Muscle of back (tissue), 13 donors: ENCODE data around the gene CBX6. TPM values are rescaled to one million over a fixed set of nuclear protein-coding genes. Genes with fewer than 3 reads are reported as not detected.
"Not testable (repeated sequence)": the region's sequence is repeated elsewhere in the genome, so short reads cannot be mapped to it uniquely, and the experiment has no call there.

Experiments used
- DNase-seq, 3 donors: peaks; one replicate each; pipeline versions ENCODE4 v3.0.0 to v3.0.0-alpha.2; 2013
- long read RNA-seq, 9 donors: transcript quantifications; one replicate each; lab custom pipeline, GENCODE V29; 2026
- polyA plus RNA-seq, 10 donors: library from polyadenylated mRNA; unstranded; fragments of 120-200 nt; gene quantifications; one replicate each; pipeline ENCODE4 v1.2.1, GENCODE V29; 2013; ENCODE audit not compliant: insufficient read length in 10 of 10

CBX6 gene
- 10 to 100 TPM; 21.8 to 49.6 (median 30.8) TPM for polyA plus RNA-seq
- long read RNA-seq, donor 1, full-length matches to known transcripts = 12 of 12 reads
- long read RNA-seq, donor 1, partial matches to known transcripts = 0 of 12 reads
- long read RNA-seq, donor 1, other reads (novel, unspliced or antisense) = 0 of 12 reads
- long read RNA-seq, donor 2, full-length matches to known transcripts = 4 of 4 reads
- long read RNA-seq, donor 2, partial matches to known transcripts = 0 of 4 reads
- long read RNA-seq, donor 2, other reads (novel, unspliced or antisense) = 0 of 4 reads
- long read RNA-seq, donor 3 = 0 reads
- long read RNA-seq, donor 4, full-length matches to known transcripts = 1 of 1 reads
- long read RNA-seq, donor 4, partial matches to known transcripts = 0 of 1 reads
- long read RNA-seq, donor 4, other reads (novel, unspliced or antisense) = 0 of 1 reads
- long read RNA-seq, donor 5, full-length matches to known transcripts = 7 of 7 reads
- long read RNA-seq, donor 5, partial matches to known transcripts = 0 of 7 reads
- long read RNA-seq, donor 5, other reads (novel, unspliced or antisense) = 0 of 7 reads
- long read RNA-seq, donor 6, full-length matches to known transcripts = 10 of 10 reads
- long read RNA-seq, donor 6, partial matches to known transcripts = 0 of 10 reads
- long read RNA-seq, donor 6, other reads (novel, unspliced or antisense) = 0 of 10 reads
- long read RNA-seq, donor 7, full-length matches to known transcripts = 6 of 6 reads
- long read RNA-seq, donor 7, partial matches to known transcripts = 0 of 6 reads
- long read RNA-seq, donor 7, other reads (novel, unspliced or antisense) = 0 of 6 reads
- long read RNA-seq, donor 8, full-length matches to known transcripts = 9 of 9 reads
- long read RNA-seq, donor 8, partial matches to known transcripts = 0 of 9 reads
- long read RNA-seq, donor 8, other reads (novel, unspliced or antisense) = 0 of 9 reads
- long read RNA-seq, donor 9, full-length matches to known transcripts = 2 of 9 reads
- long read RNA-seq, donor 9, partial matches to known transcripts = 7 of 9 reads
- long read RNA-seq, donor 9, other reads (novel, unspliced or antisense) = 0 of 9 reads

- peak; percentile 95 to 99 (median 99) for DNase-seq
Observed at GRCh38 chr22:38872172-38872830, at the start of gene CBX6. Gene CBX6 (minus strand): TSS chr22:38872216. CDS start chr22:38872190, 26 bp downstream.

GRCh38 chr22:38921806-38922205 is 49.8 kb upstream of the CBX6 start:
- no peak for DNase-seq

GRCh38 chr22:38921120-38921519 is 49.1 kb upstream of the CBX6 start:
- DNase-seq = no peak

- no peak for DNase-seq
Observed at GRCh38 chr22:38919631-38920190, 47.7 kb upstream of the CBX6 start.

- no peak for DNase-seq
Observed at GRCh38 chr22:38911434-38911833, 39.4 kb upstream of the CBX6 start.

- no peak for DNase-seq
Observed at GRCh38 chr22:38907767-38908166, 35.8 kb upstream of the CBX6 start.

GRCh38 chr22:38906052-38906451 is 34.0 kb upstream of the CBX6 start:
- no peak for DNase-seq

- not testable (repeated sequence) for DNase-seq
Observed at GRCh38 chr22:38904052-38904617, 32.1 kb upstream of the CBX6 start.

GRCh38 chr22:38901111-38901641 is 29.2 kb upstream of the CBX6 start:
- no peak for DNase-seq

- DNase-seq = no peak
Observed at GRCh38 chr22:38900677-38901076, 28.7 kb upstream of the CBX6 start.

- DNase-seq = no peak
Observed at GRCh38 chr22:38891256-38891655, 19.2 kb upstream of the CBX6 start.

GRCh38 chr22:38890377-38890776 is 18.4 kb upstream of the CBX6 start:
- no peak for DNase-seq

GRCh38 chr22:38886333-38886732 is 14.3 kb upstream of the CBX6 start:
- no peak for DNase-seq

- peak in 1 of 3 donors; percentile 34 for DNase-seq
Observed at GRCh38 chr22:38882972-38883622, 11.1 kb upstream of the CBX6 start.

- DNase-seq = peak in 1 of 3 donors; percentile 70
Observed at GRCh38 chr22:38881997-38882879, 10.2 kb upstream of the CBX6 start.

- peak in 1 of 3 donors; percentile 58 for DNase-seq
Observed at GRCh38 chr22:38881464-38881871, 9.5 kb upstream of the CBX6 start.

GRCh38 chr22:38879961-38880360 is 7.9 kb upstream of the CBX6 start:
- DNase-seq = no peak

- DNase-seq = no peak
Observed at GRCh38 chr22:38879108-38879729, 7.2 kb upstream of the CBX6 start.

GRCh38 chr22:38878001-38878400 is 6.0 kb upstream of the CBX6 start:
- DNase-seq = no peak
